K562 (cell line): ENCODE measurements around the gene NPEPL1. TPM values are rescaled to one million over a fixed set of nuclear protein-coding genes. Genes with fewer than 3 reads are reported as not detected.

Source experiments
- ATAC-seq: fragments of 200-7000 bp; cut with Tn5 transposase; 3 replicates; pipeline ENCODE4 v1.9.1; 2020; ENCODE audit warnings: moderate library complexity
- BruUV-seq: library from RNA; stranded (reverse); fragments of 400-500 nt; replicated peaks from 2 replicates; lab custom pipeline; 2021; lab: Mats Ljungman, UMichigan
- CTCF ChIA-PET: fragments of 300-600 bp; formaldehyde crosslinking; extraction: SDS; loops from one replicate; lab custom pipeline; 2021; ENCODE audit warnings: low intra/inter-chr PET ratio; lab: Yijun Ruan, JAX
- POLR2A ChIA-PET: fragments of 300-600, 350-650 bp; sonication (Branson Sonifier 250); formaldehyde crosslinking; extraction: SDS; loops from one replicate; lab custom pipeline; 2021; ENCODE audit warnings: antibody characterized with exemption, inconsistent platforms; lab: Yijun Ruan, JAX
- DNase-seq, 4 experiments: peaks; one replicate each; pipeline versions ENCODE4 v3.0.0 to v3.0.0-alpha.2; 2011 to 2018; ENCODE audit warnings: low spot score in 3 of 4, mixed read lengths in 3 of 4; ENCODE audit errors: extremely low read depth in 1 of 4
- FAIRE-seq: peaks from 2 replicates; lab custom pipeline; 2011; peaks lifted over from hg19 to GRCh38; lab: Jason Lieb, UNC
- H2AFZ ChIP-seq: 2 replicates; pipeline ENCODE4 v1.6.0; 2011; ENCODE audit warnings: low read depth, low read length, control low read depth, inconsistent platforms
- H3K27ac ChIP-seq: fragments of 200-600 bp; 3 replicates; pipeline ENCODE4 v1.8.0; 2011; ENCODE audit warnings: low read depth, mild to moderate bottlenecking, control low read depth, inconsistent platforms, low read length, moderate library complexity, mixed read lengths; ENCODE audit errors: extremely low read depth
- H3K27me3 ChIP-seq, 2 experiments: fragments of 300-600 bp in 1 of 2; 2 replicates in 1 of 2; 3 replicates in 1 of 2; pipeline versions ENCODE4 v1.6.0 to v1.8.0; 2011; ENCODE audit warnings: inconsistent platforms in 2 of 2, low read length in 2 of 2, mild to moderate bottlenecking in 1 of 2, mixed read lengths in 1 of 2, moderate library complexity in 1 of 2; ENCODE audit not compliant: control insufficient read depth in 2 of 2, insufficient read depth in 2 of 2
- H3K36me3 ChIP-seq: fragments of 300-600 bp; 3 replicates; pipeline ENCODE4 v1.8.0; 2011; ENCODE audit warnings: mild to moderate bottlenecking, low read length, inconsistent platforms; ENCODE audit not compliant: control insufficient read depth, insufficient read depth
- H3K4me1 ChIP-seq, 2 experiments: fragments of 200-600 bp in 1 of 2; replicated peaks in 1 of 2; 2 replicates in 1 of 2; 3 replicates in 1 of 2; pipeline versions ENCODE4 v1.5.1 to v1.8.0; 2011; ENCODE audit warnings: inconsistent platforms in 2 of 2, low read length in 2 of 2, mild to moderate bottlenecking in 1 of 2, mixed read lengths in 1 of 2, moderate library complexity in 1 of 2; ENCODE audit not compliant: control insufficient read depth in 2 of 2, insufficient read depth in 2 of 2
- H3K4me2 ChIP-seq: 2 replicates; pipeline ENCODE4 v1.6.1; 2011; ENCODE audit warnings: low read length, control low read depth, inconsistent platforms, mixed read lengths; ENCODE audit not compliant: insufficient read depth
- H3K4me3 ChIP-seq: fragments of 200-600 bp; sonication (generic), shearing (Covaris generic); 2 replicates; pipeline ENCODE4 v1.5.1; 2016; ENCODE audit warnings: control low read depth, inconsistent platforms
- H3K79me2 ChIP-seq: fragments of 200-600 bp; 3 replicates; pipeline ENCODE4 v1.8.0; 2011; ENCODE audit warnings: low read length, inconsistent platforms; ENCODE audit not compliant: control insufficient read depth, insufficient read depth
- H3K9ac ChIP-seq, 2 experiments: 2 replicates each; pipeline versions ENCODE4 v1.6.0 to v1.6.1; 2011; ENCODE audit warnings: low read depth in 2 of 2, low read length in 2 of 2, control low read depth in 1 of 2, inconsistent platforms in 1 of 2, mild to moderate bottlenecking in 1 of 2, mixed read lengths in 1 of 2; ENCODE audit not compliant: insufficient read depth in 1 of 2
- H3K9me1 ChIP-seq: one replicate; pipeline ENCODE4 v1.6.0; 2011; ENCODE audit warnings: inconsistent platforms, mild to moderate bottlenecking, low read length, moderate library complexity; ENCODE audit not compliant: control insufficient read depth, insufficient read depth
- H3K9me3 ChIP-seq: replicated peaks from 2 replicates; pipeline ENCODE4 v1.5.1; 2011; ENCODE audit warnings: low read depth, low read length, inconsistent platforms; ENCODE audit not compliant: control insufficient read depth, insufficient read depth
- H4K20me1 ChIP-seq: replicated peaks from 2 replicates; pipeline ENCODE4 v1.6.1; 2011; ENCODE audit warnings: low read length, inconsistent platforms, mixed read lengths; ENCODE audit not compliant: control insufficient read depth, insufficient read depth
- ASH1L ChIP-seq: fragments of 450-650 bp; IDR thresholded peaks from 2 replicates; pipeline ENCODE4 v1.6.1; 2018; ENCODE audit warnings: borderline replicate concordance, mild to moderate bottlenecking, low read depth; ENCODE audit not compliant: partially characterized antibody
- ELF4 ChIP-seq: fragments of 450-650 bp; formaldehyde crosslinking; IDR thresholded peaks from 2 replicates; pipeline ENCODE4 v1.4.0; 2022; ENCODE audit warnings: missing genetic modification characterization
- IRF2 ChIP-seq: sonication (generic); formaldehyde crosslinking; IDR thresholded peaks from 2 replicates; pipeline ENCODE4 v1.8.1; 2022; ENCODE audit warnings: mild to moderate bottlenecking, missing genetic modification reagents
- MTF1 ChIP-seq: fragments of 250-450 bp; sonication (Bioruptor Pico); IDR thresholded peaks from 2 replicates; pipeline ENCODE4 v1.9.0; 2021; ENCODE audit warnings: moderate library complexity, mild to moderate bottlenecking, inconsistent platforms, borderline replicate concordance
- PPARD ChIP-seq: fragments of 250-450 bp; sonication (Bioruptor Pico); IDR thresholded peaks from 2 replicates; pipeline ENCODE4 v1.8.0; 2022; ENCODE audit warnings: inconsistent platforms, mild to moderate bottlenecking, moderate library complexity
- TCFL5 ChIP-seq: fragments of 250-450 bp; sonication (Bioruptor Pico); conservative IDR thresholded peaks from 2 replicates; pipeline ENCODE4 v1.6.1; 2021; ENCODE audit warnings: mild to moderate bottlenecking, moderate library complexity, matching md5 sums
- ZNF121 ChIP-seq: sonication (generic); formaldehyde crosslinking; conservative IDR thresholded peaks from 2 replicates; pipeline ENCODE4 v1.8.0; 2022; ENCODE audit warnings: missing genetic modification reagents
- ZNF644 ChIP-seq: fragments of 200-800 bp; sonication (Bioruptor generic); IDR thresholded peaks from 2 replicates; pipeline ENCODE4 v1.6.1; 2016; ENCODE audit warnings: low read depth, missing genetic modification characterization, missing compliant biosample characterization
- ZSCAN29 ChIP-seq: fragments of 450-650 bp; IDR thresholded peaks from 2 replicates; pipeline ENCODE4 v1.6.1; 2017
- WGBS: fragments of 100-300 bp; shearing (Covaris generic); methylation state at CpG from one replicate; pipeline ENCODE4 v1.1.6; 2016; ENCODE audit warnings: low coverage, mixed read lengths; ENCODE audit not compliant: insufficient coverage; ENCODE audit errors: missing lambda C conversion rate; 5-methylcytosine and 5-hydroxymethylcytosine counted together
- in situ Hi-C: fragments of 300-500 bp; cut with MboI; formaldehyde crosslinking; loops from 4 replicates; pipeline ENCODE4 v1.15.0; 2018; ENCODE audit warnings: inconsistent platforms, mixed read lengths
- intact Hi-C: fragments of 100-400 bp; cut with micrococcal nuclease; formaldehyde crosslinking; loops from 2 replicates; pipeline ENCODE4 v1.14.2; 2022
- polyA plus RNA-seq, 8 experiments: library from polyadenylated mRNA; depleted of rRNA in 4 of 8; stranded (reverse) in 5 of 8; unstranded in 3 of 8; fragments of >200 nt; fragmentation: Nextera tagmentation in 2 of 8; fragmentation: Illumina TruSeq in 1 of 8; extraction: Ambion mirVana in 2 of 8; extraction: Trizol in 1 of 8; gene quantifications; 2 replicates each; pipeline versions ENCODE4 v1.2.1 to v1.2.3, GENCODE V29; 2011 to 2014; ENCODE audit warnings: inconsistent platforms in 1 of 8, missing spikeins in 1 of 8
- total RNA-seq, 7 experiments: library from RNA; depleted of rRNA in 6 of 7; stranded (reverse); fragments of >200 nt in 6 of 7; fragmentation: Illumina TruSeq in 2 of 7; extraction: Trizol in 2 of 7; gene quantifications; 2 replicates each; pipeline versions ENCODE4 v1.2.1 to v1.2.3, GENCODE V29; 2011 to 2021; ENCODE audit warnings: low replicate concordance in 1 of 7

NPEPL1 gene
- total and polyA plus RNA-seq, 9 of the 15 experiments (the other 6 are each of a cell fraction or from before 2014, with no cell fraction given): 0.04 to 5.6 (median 0.94) TPM

GRCh38 chr20:58667975-58668374, 24.6 kb upstream of the NPEPL1 start:
- no peak overlapping the region for H3K9ac ChIP-seq
- POLR2A ChIA-PET: interaction anchor here (0.9 kb wide), 1 partner anchor 16 kb away, joined by 3 read pairs; the partner anchor contains the start of gene STX16
- no peak overlapping the region for H2AFZ ChIP-seq
- no peak for FAIRE-seq
- no peaks in the 10 kb centered on the region for H3K27me3 ChIP-seq
- CTCF ChIA-PET: no interaction called here
- no TSS peak for BruUV-seq
- in situ Hi-C loops (no loop called here), intact Hi-C loops (no loop called here)
- peaks cover 68% of the 10 kb centered on the region; the same call in 2 of the 3 replicates for H3K36me3 ChIP-seq
- H3K9me3 ChIP-seq: no peaks in the 10 kb centered on the region
- no peaks in the 10 kb centered on the region; the same call in 1 of the 2 replicates for H4K20me1 ChIP-seq
- no peak overlapping the region for H3K4me3 ChIP-seq
- H3K4me1 ChIP-seq: no peaks in the 10 kb centered on the region
- no peaks in the 10 kb centered on the region for H3K9me1 ChIP-seq
- no peak for ATAC-seq
- TF ChIP-seq ASH1L (no peak), ZSCAN29 (no peak), ZNF644 (tag) (no peak), MTF1 (CRISPR knock-in tag) (no peak), ZNF121 (CRISPR knock-in tag) (no peak), TCFL5 (no peak), ELF4 (CRISPR knock-in tag) (no peak), IRF2 (CRISPR knock-in tag) (no peak), PPARD (no peak)
- no peak for DNase-seq
- WGBS: 94% methylated on average over 5 of the region's 5 CpGs
- no peak overlapping the region for H3K4me2 ChIP-seq
- H3K27ac ChIP-seq: no peak overlapping the region
- H3K79me2 ChIP-seq: peaks cover 27% of the 10 kb centered on the region
